Keratinocyte (primary cell): ENCODE measurements around the gene RERE.

Experiments used
- EZH2 ChIP-seq: IDR thresholded peaks from one replicate; pipeline ENCODE4 v1.6.1; 2012; ENCODE audit warnings: inconsistent platforms, mild to moderate bottlenecking, low read length, moderate library complexity
- TF ChIP-seq, protein P1 (sequence below), 3 experiments: IDR thresholded peaks in 1 of 3; conservative IDR thresholded peaks in 1 of 3; optimal IDR thresholded peaks in 1 of 3; 2 replicates in 2 of 3; 3 replicates in 1 of 3; pipeline versions ENCODE3 to v1.5.1; 2011; ENCODE audit warnings: low read length in 3 of 3, mild to moderate bottlenecking in 3 of 3, moderate library complexity in 2 of 3, control low read depth in 1 of 3, inconsistent platforms in 1 of 3; ENCODE audit not compliant: insufficient read depth in 2 of 3; ENCODE audit errors: extremely low read depth in 1 of 3

DNA sequence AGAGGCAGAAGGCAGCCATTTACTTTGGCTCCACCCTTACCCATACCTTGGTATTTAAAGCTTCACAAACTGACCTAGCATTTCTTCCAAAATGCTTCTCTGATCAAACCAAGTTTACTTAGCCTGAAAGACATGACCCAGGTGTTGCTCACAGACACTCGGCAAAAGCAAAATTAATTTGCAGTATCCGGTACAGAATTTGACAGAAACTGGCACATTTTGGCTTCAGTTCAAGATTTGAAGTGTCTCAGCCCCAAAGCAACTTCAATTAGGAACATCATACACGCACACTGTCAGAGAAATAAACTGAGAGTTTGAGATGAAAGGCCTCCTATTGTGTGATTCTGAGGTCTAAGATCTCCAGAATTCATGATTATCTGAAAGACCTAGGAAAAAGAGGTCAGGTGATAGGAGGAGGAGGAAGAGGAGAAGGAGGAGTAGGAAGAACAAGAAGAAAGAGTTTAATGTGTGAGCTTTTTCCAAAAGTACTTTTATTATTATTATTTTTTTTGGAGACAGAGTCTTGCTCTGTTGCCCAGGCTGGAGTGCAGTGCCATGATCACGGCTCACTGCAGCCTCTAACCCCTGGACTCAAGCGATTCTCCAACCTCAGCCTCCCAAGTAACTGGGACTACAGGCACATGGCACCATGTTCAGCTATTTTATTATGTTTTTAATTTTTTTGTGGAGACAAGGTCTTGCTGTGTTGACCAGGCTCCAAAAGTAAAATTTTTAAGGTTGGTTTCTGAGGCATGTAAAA, 355.9 kb downstream of the RERE start:
- TF ChIP-seq, protein P1, sequence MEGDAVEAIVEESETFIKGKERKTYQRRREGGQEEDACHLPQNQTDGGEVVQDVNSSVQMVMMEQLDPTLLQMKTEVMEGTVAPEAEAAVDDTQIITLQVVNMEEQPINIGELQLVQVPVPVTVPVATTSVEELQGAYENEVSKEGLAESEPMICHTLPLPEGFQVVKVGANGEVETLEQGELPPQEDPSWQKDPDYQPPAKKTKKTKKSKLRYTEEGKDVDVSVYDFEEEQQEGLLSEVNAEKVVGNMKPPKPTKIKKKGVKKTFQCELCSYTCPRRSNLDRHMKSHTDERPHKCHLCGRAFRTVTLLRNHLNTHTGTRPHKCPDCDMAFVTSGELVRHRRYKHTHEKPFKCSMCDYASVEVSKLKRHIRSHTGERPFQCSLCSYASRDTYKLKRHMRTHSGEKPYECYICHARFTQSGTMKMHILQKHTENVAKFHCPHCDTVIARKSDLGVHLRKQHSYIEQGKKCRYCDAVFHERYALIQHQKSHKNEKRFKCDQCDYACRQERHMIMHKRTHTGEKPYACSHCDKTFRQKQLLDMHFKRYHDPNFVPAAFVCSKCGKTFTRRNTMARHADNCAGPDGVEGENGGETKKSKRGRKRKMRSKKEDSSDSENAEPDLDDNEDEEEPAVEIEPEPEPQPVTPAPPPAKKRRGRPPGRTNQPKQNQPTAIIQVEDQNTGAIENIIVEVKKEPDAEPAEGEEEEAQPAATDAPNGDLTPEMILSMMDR (optimal IDR thresholded peaks at IDR 0.05 in 1 of 3, IDR thresholded peaks at IDR 0.05 in 1 of 3, conservative IDR thresholded peaks at IDR 0.05 in 1 of 3; ENCODE audit: extremely low read depth in 1 of 3, insufficient read depth in 2 of 3, low read length in 3 of 3), result no peak
- no peak for TF ChIP-seq EZH2
